Left lung (tissue), 10 donors: ENCODE measurements around the gene RBM42. TPM values are rescaled to one million over a fixed set of nuclear protein-coding genes. Genes with fewer than 3 reads are reported as not detected.

Source experiments
- ATAC-seq: fragments of 200-7000 bp; cut with Tn5 transposase; one replicate; pipeline ENCODE4 v1.9.1; 2020; ENCODE audit warnings: moderate library complexity
- DNase-seq, 4 donors: peaks; one replicate each; pipeline ENCODE4 v3.0.0-alpha.2; 2013 to 2020
- H3K27ac ChIP-seq, 2 donors: fragments of 200-600 bp; sonication (generic) in 1 of 2; one replicate each; pipeline versions ENCODE4 v1.5.0 to v1.8.0; 2020 to 2021
- H3K27me3 ChIP-seq, 2 donors: fragments of 200-600 bp; sonication (generic) in 1 of 2; one replicate each; pipeline versions ENCODE4 v1.5.0 to v1.8.0; 2020 to 2021
- H3K36me3 ChIP-seq, 2 donors: fragments of 200-600 bp; sonication (generic) in 1 of 2; one replicate each; pipeline versions ENCODE4 v1.5.0 to v1.8.0; 2020 to 2021
- H3K4me1 ChIP-seq, 2 donors: fragments of 200-600 bp; one replicate each; pipeline ENCODE4 v1.8.0; 2021
- H3K4me3 ChIP-seq, 2 donors: fragments of 200-600 bp; sonication (generic) in 1 of 2; one replicate each; pipeline versions ENCODE4 v1.5.0 to v1.8.0; 2020 to 2021; ENCODE audit warnings: mild to moderate bottlenecking in 1 of 2
- H3K9me3 ChIP-seq, 2 donors: fragments of 200-600 bp; sonication (generic) in 1 of 2; one replicate each; pipeline versions ENCODE4 v1.5.0 to v1.8.0; 2020 to 2021
- CTCF ChIP-seq, 2 donors: fragments of 200-600 bp; sonication (generic) in 1 of 2; IDR thresholded peaks; one replicate each; pipeline versions ENCODE4 v1.5.0 to v1.8.0; 2021; ENCODE audit warnings: antibody characterized with exemption in 2 of 2
- intact Hi-C, 2 donors: fragments of 100-400 bp; cut with DNase I; formaldehyde crosslinking; loops; one replicate each; pipeline versions ENCODE4 v1.11.2 to v1.14.2; 2022
- polyA plus RNA-seq, 6 donors: library from polyadenylated mRNA; unstranded; fragments of 120-200 nt; gene quantifications; one replicate each; pipeline ENCODE4 v1.2.1, GENCODE V29; 2013; ENCODE audit not compliant: insufficient read length in 6 of 6
- total RNA-seq, 2 donors: library from RNA; stranded (reverse); fragmentation: NEBNext Ultra II Directional; extraction: Animal tissue kit (Norgen Biotek cat#: 25700); gene quantifications; one replicate each; pipeline ENCODE4 v1.2.1, GENCODE V29; 2021
- donor health status: DM: no; HTN: yes; CAD: no.
- donor health status: DM: no; HTN: no; CAD: no.

RBM42 gene
- total and polyA plus RNA-seq, 8 donors = 48.4 to 67.0 (median 61.0) TPM

DNA sequence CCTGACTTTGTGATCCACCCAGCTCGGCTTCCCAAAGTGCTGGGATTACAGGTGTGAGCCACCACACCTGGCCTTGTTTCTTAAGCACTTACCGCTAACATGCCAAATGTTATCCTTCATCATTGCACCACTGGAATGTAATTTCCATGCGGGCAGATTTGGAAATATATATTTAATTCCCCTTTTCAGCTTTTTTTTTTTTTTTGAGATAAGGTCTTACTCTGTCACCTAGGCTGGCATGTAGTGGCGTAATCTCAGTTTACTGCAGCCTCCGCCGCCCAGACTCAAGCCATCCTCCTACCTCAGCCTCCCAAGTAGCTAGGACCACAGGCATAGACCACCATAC lies 33.1 kb downstream of the RBM42 start:
- Histone ChIP-seq H3K27me3 (no peaks in the 10 kb centered on the region), H3K9me3 (no peaks in the 10 kb centered on the region), H3K4me3 (no peak overlapping the region), H3K4me1 (no peaks in the 10 kb centered on the region), H3K36me3 (peaks cover 0 to 77% of the 10 kb centered on the region in 2 donors), H3K27ac (no peak overlapping the region)
- no peak for TF ChIP-seq CTCF (IDR thresholded peaks at IDR 0.05)
- no peak for DNase-seq
- intact Hi-C loops = no loop called here
- ATAC-seq = no peak

DNA sequence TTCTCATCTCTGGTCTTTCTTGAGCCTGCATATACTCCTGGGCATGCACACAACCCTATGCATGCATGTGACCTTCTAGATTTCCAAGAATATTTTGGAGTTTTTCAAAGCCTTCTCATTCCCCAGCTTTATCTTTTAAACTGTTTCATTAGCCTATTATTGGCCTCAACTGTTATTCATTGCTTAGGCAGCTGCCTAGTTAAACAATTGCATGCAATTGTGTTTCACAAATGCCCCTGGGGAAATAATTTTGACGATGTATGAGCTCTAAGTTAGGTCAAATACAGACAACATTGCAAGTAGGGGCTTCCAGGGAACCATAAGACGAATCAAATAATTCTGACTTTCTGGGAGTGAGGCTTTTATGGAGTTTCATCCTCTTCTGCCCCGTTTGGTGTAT lies 35.1 kb downstream of the RBM42 start:
- H3K27me3 ChIP-seq = no peaks in the 10 kb centered on the region
- no peak overlapping the region for H3K27ac ChIP-seq
- TF ChIP-seq CTCF (IDR thresholded peaks at IDR 0.05) = no peak
- no peaks in the 10 kb centered on the region for H3K4me1 ChIP-seq
- no peak overlapping the region for H3K4me3 ChIP-seq
- no peak for ATAC-seq
- H3K9me3 ChIP-seq = no peaks in the 10 kb centered on the region
- intact Hi-C loops = no loop called here
- peaks cover 0 to 57% of the 10 kb centered on the region in 2 donors for H3K36me3 ChIP-seq
- no peak for DNase-seq

DNA sequence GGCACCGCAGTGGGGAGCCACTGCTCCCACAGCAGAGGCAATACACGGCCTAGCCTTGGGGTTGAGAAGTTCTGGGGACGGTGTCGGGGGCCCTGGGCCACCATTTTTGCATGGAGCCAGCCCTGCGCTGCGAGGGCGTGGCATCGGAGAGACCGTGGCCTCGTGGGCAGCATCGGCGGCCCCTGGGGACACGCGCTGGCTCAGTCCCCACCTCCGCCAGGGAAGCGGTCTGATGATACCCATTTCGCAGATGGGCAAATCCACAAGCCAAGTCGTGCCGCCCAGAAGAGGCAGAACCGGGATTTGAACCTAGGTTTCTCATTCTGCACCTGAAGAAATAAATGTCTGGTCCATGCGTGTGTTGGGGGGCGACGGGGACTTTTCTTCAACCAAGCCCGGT lies 36.3 kb downstream of the RBM42 start:
- H3K36me3 ChIP-seq = peaks cover 0 to 46% of the 10 kb centered on the region in 2 donors
- intact Hi-C loops = no loop called here
- no peak for ATAC-seq
- peaks cover 0 to 5% of the 10 kb centered on the region in 2 donors for H3K27me3 ChIP-seq
- H3K4me1 ChIP-seq = no peaks in the 10 kb centered on the region
- no peak overlapping the region for H3K27ac ChIP-seq
- H3K9me3 ChIP-seq = no peaks in the 10 kb centered on the region
- peak in 1 of 4 donors; percentile 61 for DNase-seq
- TF ChIP-seq CTCF (IDR thresholded peaks at IDR 0.05) = no peak
- no peak overlapping the region for H3K4me3 ChIP-seq

GRCh38 chr19:35665604-35666003 lies 36.8 kb downstream of the RBM42 start:
- DNase-seq = peak in 1 of 4 donors; percentile 51
- ATAC-seq = no peak
- intact Hi-C loops = no loop called here

DNA sequence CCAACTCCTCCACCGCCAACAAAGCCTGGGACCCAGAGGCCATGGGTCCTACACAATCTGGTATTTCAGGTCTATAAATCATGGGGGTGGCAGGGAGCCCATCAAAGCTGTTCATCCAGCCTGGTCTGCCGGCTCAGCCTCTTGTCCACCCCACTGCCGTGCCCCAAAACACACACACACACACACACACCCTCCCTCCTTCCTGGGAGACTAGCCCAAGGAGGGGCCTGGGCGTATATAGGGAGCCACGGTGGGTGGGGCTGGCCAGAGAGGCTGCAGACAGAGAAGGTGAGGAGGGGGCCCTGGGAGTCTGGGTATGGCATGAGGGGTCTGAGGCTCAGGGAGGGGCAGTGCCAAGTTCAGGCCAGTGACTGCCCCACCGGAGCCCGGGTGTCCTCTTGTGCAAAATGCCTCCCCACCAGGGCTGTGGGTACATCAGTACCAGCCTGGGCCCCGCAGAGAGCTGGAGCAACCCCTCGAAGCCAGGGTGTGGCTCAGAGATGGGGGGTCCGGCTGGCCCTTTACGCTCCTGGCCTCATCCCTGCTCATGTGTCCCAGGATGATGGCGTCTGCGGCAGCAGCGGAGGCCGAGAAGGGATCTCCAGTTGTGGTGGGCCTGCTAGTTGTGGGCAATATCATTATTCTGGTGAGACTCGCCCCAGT lies 37.5 kb downstream of the RBM42 start, which contains the start of gene UPK1A:
UPK1A (plus strand) TSS at position 267 of the 663 bp plus-strand sequence; CDS start at position 563, 296 bp downstream.
- ATAC-seq = no peak
- intact Hi-C loops = no loop called here
- peaks cover 0 to 33% of the 10 kb centered on the region in 2 donors for H3K36me3 ChIP-seq

More at GRCh38 chr19:35665604-35666003, 36.8 kb downstream of the RBM42 start:
- H3K27ac ChIP-seq = no peak overlapping the region
- H3K4me1 ChIP-seq = no peaks in the 10 kb centered on the region
- H3K27me3 ChIP-seq = peaks cover 0 to 5% of the 10 kb centered on the region in 2 donors
- peaks cover 0 to 41% of the 10 kb centered on the region in 2 donors for H3K36me3 ChIP-seq
- H3K4me3 ChIP-seq = no peak overlapping the region
- no peaks in the 10 kb centered on the region for H3K9me3 ChIP-seq
- no peak for TF ChIP-seq CTCF (IDR thresholded peaks at IDR 0.05)

More for the DNA sequence above, 37.5 kb downstream of the RBM42 start, which contains the start of gene UPK1A:
- no peak for TF ChIP-seq CTCF (IDR thresholded peaks at IDR 0.05)
- no peaks in the 10 kb centered on the region for H3K4me1 ChIP-seq
- no peak within 1 kb of the TSS for H3K27ac ChIP-seq
- H3K27me3 ChIP-seq = peaks cover 0 to 5% of the 10 kb centered on the region in 2 donors
- no peaks in the 10 kb centered on the region for H3K9me3 ChIP-seq
- H3K4me3 ChIP-seq = no peak within 1 kb of the TSS
- DNase-seq = peak in 1 of 4 donors; percentile 56
